NT2/D1 (cell line): ENCODE data around the gene RAPH1.
"Not testable (repeated sequence)": the region's sequence is repeated elsewhere in the genome, so short reads cannot be mapped to it uniquely, and the experiment has no call there.

Source experiments
- SUZ12 ChIP-seq: IDR thresholded peaks from 2 replicates; pipeline ENCODE4 v1.6.1; 2011; ENCODE audit not compliant: insufficient read length, insufficient read depth; ENCODE audit errors: extremely low read depth
- YY1 ChIP-seq: IDR thresholded peaks from 2 replicates; pipeline ENCODE4 v1.6.1; 2011; ENCODE audit not compliant: insufficient read length, insufficient read depth
- ZNF274 ChIP-seq: IDR thresholded peaks from 2 replicates; pipeline ENCODE4 v1.6.1; 2011; ENCODE audit warnings: mild to moderate bottlenecking, low read depth, low read length

- TF ChIP-seq ZNF274, YY1, SUZ12: not testable (repeated sequence)
Measured at GRCh38 chr2:203536586-203536951, 1.5 kb upstream of the RAPH1 start.
